NCI-H526 (cell line): ENCODE results near the gene HAP1.
"Not testable (repeated sequence)": the region's sequence is repeated elsewhere in the genome, so short reads cannot be mapped to it uniquely, and the experiment has no call there.

Experiments used
- DNase-seq, 2 experiments: peaks; one replicate each; lab custom pipeline; 2025; lab: John Stamatoyannopoulos, UW

Gene HAP1, protein sequence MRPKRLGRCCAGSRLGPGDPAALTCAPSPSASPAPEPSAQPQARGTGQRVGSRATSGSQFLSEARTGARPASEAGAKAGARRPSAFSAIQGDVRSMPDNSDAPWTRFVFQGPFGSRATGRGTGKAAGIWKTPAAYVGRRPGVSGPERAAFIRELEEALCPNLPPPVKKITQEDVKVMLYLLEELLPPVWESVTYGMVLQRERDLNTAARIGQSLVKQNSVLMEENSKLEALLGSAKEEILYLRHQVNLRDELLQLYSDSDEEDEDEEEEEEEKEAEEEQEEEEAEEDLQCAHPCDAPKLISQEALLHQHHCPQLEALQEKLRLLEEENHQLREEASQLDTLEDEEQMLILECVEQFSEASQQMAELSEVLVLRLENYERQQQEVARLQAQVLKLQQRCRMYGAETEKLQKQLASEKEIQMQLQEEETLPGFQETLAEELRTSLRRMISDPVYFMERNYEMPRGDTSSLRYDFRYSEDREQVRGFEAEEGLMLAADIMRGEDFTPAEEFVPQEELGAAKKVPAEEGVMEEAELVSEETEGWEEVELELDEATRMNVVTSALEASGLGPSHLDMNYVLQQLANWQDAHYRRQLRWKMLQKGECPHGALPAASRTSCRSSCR

DNA sequence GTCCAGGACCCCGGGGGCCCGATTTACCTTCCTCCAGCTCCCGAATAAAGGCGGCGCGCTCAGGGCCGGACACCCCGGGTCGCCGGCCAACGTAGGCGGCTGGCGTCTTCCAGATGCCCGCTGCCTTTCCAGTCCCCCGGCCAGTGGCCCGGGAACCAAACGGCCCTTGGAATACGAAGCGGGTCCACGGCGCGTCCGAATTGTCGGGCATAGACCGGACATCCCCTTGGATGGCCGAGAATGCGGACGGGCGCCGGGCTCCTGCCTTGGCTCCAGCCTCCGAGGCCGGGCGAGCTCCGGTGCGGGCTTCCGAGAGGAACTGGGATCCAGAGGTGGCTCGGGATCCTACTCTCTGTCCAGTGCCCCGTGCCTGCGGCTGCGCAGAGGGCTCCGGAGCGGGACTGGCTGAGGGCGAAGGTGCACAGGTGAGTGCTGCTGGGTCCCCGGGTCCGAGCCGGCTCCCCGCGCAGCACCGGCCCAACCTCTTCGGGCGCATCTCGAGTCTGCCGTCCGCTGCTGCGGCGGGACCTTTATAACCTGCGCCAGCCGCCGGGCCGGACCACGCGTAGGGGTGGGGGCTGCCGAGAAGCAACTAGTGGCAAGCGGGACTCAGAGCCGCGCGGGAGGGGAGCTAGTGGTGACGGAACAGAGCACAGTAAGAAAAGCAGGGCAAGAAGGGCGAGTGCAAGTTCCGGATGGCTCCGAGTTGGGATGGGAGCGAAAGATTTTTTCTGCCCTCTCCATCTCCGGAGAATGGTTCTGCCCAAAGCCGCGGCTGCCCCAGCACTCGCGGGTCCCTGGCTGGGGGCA is at the start of gene HAP1:
Gene HAP1, minus strand, starts transcription at position 505 of the 810 bp plus-strand sequence. Its CDS starts 9 bp downstream, at position 496.
- DNase-seq, result peak in 1 of 2 experiments; percentile 74

DNA sequence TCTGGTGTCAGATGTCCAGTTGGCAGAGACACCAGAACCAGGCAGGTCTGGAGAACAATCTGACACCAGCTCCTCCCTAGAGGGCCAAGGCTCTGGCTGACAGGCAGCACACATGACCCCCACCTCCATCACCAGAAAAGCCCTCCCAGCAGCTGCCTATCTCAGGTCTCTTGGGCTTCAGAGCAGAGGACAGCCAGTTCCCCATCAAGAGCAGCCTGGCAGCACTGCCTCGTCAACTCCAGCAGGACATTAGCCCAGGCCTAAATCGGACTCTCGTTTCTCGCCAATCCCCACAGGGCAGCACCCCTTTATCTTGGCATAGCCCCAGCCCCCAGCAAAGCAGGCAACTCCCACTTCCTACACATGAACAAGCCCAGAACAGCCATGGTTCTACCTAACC is 47.7 kb upstream of the HAP1 start:
- DNase-seq, result no peak

DNA sequence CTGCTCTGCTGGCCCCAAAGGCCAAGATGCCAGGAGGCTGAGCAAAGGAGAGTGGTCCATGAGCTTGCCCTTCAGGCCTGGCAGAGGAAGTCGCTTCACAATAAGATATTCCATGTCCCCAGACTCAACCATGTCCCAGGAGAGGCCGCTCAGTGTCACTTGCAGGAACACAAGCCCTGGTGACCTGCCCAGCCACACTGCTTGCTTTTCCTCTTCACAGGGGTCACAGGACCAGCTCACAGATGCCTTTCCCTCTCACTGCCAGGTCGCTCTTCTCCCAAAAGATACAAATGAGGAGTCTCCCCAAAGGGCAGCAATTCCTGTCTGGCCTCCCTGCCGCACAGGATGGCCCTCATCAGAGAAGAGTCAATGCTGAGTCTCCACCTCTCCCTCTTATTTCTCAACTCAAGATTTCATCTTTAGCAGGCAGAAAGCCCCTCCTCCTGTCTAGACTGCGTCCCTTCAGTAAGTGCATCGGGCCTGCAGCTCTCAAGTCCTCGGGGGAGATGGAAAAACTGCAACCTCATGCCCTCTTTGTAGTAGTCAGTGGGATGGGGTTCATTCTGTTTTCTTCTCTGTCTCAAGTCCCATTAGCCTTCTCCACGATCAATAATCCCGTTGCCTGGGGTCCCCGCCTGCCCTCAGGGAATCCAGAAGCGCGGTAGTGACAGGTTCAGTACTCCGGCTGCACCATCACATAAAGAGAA is 47.1 kb upstream of the HAP1 start:
- no peak for DNase-seq

DNA sequence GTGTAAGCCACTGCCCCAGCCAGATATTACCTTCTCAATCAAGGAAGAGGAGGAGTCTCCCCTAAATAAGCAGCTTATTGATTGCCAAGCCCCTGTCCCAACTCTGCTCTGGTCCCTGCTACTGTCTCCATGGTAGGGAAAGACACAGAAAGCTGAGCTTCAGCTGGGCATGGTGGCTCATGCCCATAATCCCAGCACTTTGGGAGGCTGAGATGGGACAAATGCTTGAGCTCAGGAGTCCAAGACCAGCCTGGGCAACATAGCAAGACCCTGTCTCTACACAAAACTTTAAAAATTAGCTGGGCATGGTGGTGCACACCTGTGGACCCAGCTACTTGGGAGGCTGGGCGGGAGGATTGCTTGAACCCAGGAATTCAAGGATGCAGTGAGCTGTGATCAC is 45.5 kb upstream of the HAP1 start:
- no peak for DNase-seq

DNA sequence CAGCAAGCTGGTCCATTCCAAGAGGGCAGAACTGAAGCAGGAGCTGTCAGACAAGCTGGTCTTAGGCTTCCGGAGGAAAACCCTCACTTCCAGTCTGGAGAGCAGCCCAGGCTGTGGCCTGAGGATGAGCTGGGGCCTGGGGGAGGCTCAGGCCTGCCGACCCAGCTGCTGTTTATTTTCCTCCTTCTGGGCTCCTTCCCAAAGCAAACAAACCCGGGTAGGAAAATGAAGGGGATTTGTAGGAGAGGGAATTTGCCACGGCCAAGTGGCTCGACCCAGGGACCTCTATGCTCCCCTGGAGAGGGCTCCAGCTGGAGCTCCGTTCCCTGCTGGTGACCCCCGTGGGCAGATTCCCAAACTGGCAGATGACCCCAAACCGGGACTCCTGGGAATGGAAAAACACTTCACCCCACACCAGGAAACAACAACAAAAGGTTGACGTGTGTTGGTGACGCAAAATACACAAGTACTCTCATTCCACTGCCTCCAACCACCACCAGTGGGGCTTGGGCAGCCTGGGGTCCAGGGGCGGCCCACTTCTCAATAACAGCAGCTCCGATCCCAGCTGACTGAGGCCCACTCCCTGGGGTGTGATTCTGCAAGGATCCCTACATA is 43.2 kb upstream of the HAP1 start:
- DNase-seq, result peak in 1 of 2 experiments; percentile 54

DNA sequence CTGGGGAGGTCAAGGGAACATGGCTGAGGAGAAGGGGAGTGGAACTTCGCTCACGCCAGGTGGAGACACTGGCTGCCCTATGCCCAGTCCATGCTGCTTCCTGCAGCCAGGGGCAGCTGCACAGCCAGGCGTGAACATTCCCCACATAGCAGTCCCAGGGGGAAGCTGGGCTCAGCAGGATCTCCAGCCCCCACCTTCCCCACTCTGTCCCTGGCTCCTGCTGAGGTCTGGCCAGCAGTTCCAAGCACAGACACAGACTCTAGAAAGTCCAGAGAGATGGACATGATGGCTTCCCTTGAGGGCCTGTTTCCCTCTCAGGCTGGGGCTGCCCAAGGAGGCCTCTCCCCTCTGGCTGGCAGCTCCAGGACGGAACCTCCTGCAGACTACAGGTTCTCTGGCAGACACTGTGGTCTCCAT is 42.7 kb upstream of the HAP1 start:
- peak in 1 of 2 experiments; percentile 35 for DNase-seq

DNA sequence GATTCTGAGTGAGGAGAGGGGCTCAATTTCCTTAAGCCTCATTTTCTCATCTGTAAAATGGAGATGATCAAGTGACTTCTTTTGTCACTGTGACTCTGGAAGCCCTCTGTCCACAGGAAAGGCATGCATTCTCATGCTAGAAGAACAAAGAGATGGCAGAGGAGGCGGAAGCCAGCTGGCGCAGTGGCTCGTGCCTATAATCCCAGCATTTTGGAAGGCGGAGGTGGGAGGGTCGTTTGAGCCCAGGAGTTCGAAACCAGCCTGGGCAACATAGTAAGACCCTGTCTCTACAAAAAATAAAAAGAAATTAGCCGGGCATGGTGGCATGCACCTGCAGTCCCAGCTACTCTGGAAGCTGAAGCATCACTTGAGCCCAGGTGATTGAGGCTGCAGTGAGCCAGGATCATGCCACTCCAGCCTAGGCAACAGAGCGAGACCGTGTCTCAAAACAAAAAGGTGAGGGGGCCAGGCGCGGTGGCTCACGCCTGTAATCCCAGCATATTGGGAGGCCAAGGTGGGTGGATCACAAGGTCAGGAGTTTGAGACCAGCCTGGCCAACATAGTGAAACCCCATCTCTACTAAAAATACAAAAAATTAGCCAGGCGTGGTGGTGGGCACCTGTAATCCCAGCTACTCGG is 41.9 kb upstream of the HAP1 start:
- not testable (repeated sequence) for DNase-seq

DNA sequence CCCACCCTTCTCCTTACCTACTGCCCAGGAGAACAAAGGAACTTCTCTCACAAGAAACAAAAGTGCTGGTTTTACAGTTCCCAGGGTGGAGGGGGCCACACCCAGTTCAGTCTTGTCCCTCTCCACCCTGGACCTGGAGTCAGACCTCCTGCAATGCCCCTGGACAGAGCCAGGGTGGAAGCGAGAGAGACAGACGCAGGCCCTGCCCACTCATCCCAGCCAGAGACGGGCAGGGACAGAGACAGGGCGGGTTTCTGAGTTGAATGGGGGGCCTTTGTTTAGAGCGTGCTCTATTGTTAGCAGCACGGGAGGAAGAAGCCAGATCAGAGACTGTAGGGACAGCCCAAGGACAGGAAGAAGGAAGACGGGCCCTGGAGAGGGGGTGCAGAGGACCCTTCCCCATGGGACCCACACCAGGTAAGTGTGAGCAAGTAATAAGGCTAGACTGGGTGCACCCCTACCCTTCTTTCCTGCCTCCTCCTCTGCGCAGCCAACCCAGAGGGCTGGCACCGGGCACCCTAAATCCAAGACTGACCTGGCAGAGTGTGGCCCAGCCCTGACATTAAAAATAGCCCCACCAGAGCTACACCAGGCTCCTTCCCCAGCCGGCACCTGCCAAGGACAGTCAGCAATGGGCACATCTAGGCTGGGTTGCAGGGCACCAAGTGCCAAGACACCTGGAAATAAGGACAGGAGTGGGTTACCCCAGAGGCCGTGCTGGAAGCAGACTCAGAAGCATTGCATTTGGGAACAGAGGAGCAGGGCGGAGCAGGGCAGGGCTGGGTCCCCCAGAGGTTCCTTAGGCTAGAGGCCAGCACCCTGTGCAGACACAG is 41.2 kb upstream of the HAP1 start:
- DNase-seq, result no peak

DNA sequence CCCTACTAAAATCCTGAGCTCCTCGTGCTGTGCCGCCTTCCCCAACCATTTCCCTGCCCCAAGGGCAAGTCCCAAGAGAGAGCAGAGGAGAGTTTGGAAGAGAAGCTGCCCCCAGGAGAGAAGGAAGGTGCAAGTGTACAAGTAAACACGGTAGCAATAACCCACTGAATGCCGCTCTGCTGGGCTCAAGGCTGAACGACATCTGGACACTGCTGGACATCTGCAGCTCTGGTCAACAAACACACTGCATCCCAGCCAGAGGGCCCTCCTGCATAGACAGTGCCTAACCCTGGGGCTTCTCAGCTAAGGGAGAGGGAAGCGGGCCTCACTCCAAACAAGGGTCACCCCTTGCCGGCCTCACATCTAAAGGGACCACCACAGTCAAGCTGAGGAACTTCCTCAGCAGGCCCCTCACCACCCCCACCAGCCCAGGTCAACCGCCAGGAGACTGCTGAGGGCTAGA is 39.3 kb upstream of the HAP1 start:
- DNase-seq, result no peak

DNA sequence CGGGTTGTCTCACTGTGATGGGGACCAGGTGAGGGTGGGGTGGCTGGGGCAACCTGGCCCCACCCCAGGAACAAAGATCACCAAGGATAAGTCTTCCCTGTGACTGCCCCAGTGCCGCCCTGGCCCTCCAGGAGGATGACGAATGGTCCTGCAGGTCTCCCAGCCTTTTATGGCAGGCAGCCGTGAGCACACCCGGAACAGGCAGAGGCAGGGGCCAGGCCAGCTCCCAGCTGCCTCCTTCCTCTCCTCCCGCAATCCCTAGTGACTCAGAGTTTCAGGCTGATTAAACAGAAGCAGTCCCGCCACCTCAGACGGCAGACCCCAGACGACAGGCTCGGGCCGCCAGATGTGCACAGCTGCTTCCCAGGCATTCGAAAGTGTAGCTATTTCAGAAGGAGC is 38.7 kb upstream of the HAP1 start:
- peak in 1 of 2 experiments; percentile 23 for DNase-seq

DNA sequence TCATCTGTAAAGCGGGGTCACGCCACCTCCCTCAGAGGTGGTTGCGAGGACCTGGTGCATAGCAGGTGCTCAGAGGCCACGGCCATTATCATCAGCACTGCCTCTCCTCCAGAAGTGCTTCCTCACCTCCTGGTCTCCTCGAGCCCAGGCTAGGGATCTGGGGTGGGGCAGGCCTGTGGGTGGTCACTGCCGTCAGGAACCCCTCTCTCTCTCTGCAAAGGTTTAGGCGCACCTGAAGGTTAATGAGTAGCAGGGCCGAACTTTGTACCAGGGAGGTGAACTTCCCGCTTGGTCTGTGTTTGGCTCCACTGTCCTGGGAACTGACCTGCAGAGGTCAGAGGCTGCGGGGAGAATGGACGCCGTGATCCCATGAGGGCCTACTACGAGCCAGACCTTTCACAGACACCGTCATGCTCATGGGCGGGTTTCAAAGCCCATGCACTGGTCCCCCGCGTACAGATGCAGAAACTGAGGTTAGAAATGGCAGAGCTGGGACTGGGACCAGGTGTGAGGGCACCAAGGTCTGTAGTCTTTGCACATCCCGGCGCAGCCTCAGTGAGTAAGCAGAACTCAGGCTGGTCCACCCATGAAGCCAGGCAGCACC is 38.2 kb upstream of the HAP1 start:
- no peak for DNase-seq

DNA sequence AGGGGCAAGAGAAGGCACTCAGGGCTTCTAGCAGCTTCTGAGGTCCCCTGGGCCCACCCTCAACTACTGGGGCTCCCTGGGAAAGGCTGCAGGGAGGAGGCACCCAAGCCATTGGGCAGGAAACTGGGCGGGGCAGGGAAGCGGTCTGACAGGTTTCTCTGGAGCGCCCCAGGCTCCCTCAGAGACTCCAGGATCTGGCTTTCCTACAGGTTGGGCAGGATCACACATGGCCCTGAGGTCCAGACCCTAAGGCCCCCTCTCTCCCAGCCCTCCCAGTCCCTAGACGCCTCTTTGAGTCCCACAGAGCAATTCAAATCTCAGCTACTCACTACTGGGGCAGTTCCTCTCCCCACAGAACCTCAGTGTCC is 37.8 kb upstream of the HAP1 start:
- DNase-seq, result peak; percentile 52 to 87

DNA sequence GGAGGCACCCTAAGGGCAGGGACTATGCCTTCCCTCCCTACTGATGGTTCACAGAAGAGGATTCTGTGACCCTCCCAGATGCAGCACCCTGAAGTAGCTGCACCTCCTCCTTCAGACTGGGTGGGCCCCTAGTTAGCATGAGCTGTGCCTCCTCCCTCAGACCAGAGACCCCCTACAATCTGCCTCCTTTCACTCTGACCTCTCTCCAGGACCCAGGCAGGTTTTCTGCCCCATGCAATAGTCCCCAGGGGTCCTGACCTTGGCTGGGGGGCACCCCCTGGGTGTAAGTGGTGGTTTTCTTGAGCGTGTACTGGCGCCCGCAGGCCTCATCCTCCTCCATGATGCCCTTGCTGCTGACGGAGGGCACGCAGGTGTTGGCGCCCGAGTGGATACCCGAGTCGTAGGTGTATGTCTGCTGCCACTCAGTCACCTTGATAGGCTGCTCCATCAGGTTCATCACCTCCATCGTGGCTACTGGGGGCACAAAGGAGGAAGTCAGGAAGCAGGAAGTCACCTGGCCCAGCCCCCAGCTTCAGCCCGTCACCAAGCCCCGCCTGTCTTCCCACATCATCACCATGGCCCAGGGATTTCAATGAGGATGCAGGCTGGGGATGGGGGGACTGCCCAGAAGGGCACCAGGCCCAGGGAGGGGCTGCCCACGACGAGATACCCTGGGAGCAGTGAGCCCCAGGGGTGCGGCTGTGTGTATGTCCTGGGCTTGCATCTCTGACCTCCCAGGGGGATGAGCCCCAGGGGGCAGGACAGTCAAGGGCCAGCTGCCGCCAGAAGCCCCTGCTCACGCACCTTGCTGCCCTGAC is 37.2 kb upstream of the HAP1 start:
- DNase-seq, result no peak

DNA sequence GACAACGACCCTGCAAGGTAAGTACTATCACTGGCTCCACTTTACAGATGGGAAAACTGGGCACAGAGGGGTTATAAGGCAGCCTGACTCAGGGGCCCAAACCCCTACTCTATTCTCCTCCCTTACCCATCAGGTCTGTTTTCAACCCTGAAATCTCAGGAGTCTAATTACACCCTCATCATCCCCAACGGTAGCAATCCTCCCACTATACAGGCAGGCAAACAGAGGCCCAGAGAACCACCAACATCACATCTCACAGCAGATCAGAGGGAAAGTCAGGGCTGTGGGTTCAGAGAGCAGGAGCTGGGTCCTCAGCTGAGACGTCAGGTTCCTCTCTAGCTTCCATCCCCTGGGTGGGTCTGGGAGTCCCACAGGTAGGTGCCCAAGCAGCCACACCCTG is 35.5 kb upstream of the HAP1 start:
- DNase-seq, result no peak

DNA sequence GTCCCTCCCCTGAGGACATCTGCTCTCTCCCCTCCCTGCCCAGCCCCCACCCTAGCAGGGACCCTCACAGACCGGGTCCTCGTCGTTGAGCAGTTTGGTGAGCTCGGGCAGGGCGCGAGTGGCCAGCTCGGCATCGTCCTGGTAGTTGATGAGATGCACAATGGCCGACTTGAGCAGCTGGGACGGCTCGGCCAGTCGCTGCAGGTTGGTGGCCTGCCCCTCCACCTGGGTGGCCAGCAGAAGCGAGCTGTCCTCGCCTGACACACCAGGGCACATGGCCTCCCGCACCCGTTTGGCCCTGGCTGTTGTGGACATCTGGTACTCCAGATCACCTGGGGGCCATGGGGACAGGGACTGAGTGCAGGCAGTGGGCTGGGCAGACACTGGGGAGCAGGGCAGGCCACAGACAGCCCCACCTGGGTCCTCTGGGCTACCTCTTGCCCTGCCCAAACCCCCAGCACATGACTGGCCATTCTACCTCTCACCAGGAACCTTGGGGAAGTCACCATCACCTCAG is 35.0 kb upstream of the HAP1 start:
- DNase-seq, result no peak

DNA sequence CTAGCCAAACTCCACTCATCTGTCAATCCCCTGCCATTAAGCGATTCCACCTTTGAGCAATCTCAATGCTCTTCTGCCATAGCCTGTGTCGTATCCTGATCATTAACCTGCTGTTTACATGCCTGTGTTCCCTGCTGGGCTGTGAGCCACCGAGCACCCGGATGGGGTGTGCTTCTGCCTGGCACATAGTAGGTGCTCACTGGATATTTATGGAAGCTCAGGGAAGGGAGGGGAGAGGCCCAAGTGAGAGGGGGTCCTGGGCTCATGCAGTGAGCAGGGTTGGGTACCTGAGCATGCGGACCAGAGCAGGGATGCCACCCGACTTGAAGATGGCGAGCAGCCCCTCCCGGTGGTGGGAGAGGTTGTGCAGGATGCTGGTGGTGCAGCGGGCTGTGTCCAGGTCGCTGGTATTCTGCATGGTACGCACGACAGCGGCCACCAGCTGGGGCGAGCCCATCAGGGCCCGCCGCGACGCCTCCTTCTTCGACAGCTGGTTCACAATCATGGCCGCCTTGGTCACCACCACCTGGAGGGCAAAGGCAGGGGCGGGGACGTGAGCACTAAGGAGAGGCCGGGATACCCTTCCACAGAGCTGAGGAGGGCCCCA is 34.3 kb upstream of the HAP1 start:
- DNase-seq, result no peak

DNA sequence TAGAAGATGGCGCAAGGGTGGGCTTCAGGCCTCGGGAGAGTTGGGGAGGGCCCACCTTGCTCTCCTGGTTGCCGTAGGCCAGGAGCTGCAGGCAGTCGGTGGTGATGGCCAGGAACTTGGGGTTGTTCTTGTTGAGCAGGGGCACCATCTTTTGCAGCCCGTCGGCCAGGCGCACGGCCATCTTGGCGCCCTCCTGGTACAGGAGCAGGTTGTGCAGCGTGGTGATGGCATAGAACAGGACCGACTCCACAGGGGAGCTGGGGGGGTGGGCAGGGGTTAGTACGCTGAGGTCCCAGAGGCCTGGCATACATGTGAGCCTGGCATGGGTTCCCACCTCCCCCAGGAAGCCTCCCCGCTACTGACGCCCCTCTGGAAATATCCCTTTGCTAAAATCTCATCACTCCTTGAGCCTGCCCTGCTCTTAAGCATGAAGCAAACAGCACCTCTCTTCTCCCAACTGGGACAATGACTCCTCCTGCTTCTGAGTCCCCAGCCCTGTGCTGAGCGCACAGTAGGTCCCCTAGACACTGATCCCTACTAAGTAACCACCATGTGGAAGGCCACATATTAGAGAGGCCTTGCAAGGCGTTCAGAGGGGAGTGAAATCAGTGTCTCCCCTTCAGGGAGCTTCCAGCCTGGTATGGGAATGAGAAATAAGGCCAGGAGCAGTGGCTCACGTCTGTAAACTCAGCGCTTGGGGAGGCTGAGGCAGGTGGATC is 33.0 kb upstream of the HAP1 start:
- no peak for DNase-seq

DNA sequence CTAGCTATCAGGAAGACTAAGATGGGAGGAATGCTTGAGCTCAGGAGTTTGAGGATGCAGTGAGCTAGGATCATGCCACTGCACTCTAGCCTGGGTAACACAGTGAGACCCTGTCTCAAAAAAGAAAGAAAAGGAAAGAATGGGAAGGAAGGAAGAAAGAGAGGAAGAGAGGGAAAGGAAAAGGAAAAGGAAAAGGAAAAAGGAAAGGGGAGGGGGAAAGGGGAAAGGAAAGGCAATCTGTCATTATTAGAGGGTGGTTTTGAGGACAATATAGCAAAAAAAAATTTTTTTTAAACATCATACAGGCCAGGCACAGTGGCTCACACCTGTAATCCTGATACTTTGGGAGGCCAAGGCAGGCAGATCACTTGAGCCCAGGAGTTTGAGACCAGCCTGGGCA is 31.7 kb upstream of the HAP1 start:
- no peak for DNase-seq
